ENCODE results near the gene NHS.

GRCh38 chrX:17563515-17563914, 188.5 kb downstream of the NHS start:
- no peak for TF ChIP-seq CTCF (optimal IDR thresholded peaks at IDR 0.05 in 1 of 3, IDR thresholded peaks at IDR 0.05 in 1 of 3, conservative IDR thresholded peaks at IDR 0.05 in 1 of 3; ENCODE audit: extremely low read depth in 1 of 3, insufficient read depth in 2 of 3, low read length in 3 of 3)
- TF ChIP-seq EZH2 (IDR thresholded peaks at IDR 0.05; ENCODE audit: low read length), result no peak
